ENCODE measurements around the gene CHN2.

The CHN2 gene

DNA sequence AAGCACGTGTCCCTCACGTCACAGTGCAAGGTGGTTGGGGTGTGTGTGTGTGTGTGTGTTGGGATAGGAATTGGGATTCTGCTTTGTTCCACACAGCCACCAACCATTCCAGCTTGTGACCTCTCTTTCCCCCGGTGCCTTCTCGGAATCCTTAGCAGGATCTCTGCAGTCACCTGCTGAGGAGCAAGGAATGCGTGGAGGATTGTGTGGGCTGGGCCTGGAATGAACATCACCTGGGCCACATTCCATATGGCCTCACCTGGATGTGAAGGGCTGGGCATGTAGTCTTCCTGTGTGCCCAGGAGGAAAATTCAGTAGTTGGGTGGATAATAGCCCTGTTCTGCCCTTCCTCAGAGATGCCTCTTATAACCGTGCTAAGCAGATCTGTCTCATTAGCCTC is 113.8 kb downstream of the CHN2 start:
- no peak for DNase-seq (ENCODE audit: low read depth in 2 of 2)

DNA sequence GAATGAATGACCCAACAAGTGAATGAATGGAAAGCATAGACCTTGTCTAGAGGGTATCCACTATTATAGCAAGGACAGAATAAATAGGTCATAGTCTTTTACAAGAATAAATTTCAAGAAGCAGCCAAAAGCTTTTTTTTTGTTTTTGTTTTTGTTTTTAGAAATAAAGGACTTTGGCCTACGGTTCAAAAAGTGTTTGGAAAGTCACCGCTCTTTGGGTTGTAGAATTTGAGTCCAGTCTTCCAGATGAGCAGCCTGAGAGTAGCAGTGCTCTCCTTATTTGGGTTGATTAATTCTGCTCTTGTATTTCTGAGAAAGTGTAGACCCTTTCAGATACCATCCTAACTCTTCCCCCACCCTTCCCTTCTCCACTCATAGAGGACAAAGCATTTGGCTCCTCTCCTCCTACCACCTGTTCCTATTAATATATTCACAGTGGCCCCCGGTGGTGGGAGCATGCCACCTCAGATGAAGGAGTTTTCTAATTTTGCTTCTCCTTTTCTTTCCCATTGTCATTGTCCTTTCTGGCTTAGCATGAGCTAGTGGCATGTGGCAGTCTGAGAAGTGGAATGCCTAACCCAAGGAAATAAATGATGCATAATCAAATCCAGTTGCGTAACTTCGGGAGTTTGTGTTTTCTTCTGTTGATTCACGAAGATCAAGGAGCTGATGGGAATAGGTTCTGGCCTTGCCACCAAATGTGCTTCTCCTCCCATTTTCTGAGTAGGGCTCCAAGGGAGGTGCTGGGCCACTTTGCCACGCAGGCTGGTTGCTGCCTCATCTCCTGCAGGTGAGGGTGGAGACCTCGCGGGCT is 114.7 kb downstream of the CHN2 start:
- no peak for DNase-seq (ENCODE audit: low read depth in 2 of 2)

DNA sequence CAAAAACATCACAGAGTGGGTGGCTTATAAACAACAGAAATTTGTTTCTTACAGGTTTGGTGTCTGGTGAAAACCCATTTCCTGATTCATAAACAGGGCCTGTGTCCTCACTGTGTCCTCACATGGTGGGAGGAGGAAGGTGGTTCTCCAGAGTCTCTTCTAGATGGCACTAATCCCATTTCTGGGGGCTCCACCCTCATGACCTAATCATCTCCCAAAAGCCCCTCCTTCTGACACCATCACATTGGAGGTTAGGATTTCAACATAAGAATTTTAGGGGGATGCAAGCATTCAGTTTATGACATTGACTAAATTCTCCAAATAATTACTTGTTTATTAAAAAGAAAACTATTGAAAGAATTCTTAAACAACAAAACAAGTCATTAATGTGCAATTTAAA is 116.0 kb downstream of the CHN2 start:
- no peak for DNase-seq (ENCODE audit: low read depth in 2 of 2)

DNA sequence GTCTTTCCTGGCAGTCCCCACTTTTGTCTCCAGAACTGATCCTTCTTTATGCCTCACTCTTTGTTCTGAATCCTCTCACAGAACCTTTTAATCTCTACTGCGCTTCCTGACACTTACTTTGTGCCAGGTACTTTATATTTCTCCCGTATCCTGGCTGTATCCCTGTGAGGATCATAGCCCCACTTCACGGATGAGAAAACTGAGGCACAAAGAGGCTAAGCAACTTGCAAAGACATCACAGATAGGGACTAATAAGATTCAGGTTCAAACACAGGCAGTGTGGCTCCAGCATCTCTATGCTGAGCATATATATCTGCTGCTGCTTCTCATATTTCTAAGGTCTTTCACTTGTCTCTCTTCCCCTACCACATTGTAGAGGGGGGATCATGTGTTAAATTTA is 116.7 kb downstream of the CHN2 start:
- no peak for DNase-seq (ENCODE audit: low read depth in 2 of 2)

DNA sequence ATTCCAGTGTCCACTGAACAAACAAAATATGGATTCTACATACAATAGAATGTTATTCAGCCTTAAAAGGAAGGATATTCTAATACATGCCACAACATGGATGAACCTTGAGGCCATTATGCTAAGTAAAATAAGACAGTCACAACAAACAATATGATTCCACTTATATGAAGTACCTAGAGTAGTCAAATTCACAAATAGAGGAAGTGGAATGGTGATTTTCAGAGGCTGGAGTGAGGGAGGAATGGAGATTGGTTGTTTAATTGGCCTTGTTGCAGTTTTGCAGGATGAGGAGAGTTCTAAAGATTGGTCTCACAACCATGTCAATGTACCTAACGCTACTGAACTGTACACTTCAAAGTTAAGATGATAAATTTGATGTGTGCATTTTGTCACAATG is 119.6 kb downstream of the CHN2 start:
- no peak for DNase-seq (ENCODE audit: low read depth in 2 of 2)

DNA sequence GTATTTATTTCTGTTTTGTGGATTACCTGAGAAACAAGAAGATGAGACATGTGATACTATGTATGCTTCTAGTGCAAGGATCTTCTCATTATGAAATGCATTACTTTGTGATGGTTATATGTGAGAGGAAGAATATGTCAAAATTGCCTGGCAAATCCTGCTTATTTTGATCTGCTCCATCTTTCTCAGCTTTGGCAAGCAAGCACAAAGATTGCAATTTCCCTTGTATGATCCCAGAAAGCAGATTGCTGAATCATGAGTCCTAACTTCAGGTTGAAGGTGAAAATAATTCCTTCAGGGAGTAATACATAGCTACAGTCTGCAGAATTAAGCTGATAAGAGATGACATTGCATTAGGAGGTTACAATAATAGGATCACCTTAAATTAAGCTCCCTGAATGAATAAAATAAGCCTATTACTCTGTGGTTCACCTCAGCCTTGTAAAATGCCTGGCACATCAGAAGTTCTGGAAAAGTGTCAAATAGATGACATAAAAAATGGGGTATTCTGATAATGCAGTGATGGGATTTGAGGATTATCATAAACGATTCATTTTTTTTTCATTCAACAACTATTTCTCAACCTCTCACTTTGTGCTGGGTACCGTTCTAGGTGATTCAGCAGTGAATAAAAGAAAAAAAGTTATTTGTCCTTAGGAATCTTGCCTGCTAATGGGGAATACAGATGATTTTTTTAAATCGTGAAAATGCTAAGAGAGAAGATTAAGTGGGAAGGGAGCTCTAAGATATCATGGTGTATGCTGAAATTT is 120.7 kb downstream of the CHN2 start:
- DNase-seq (ENCODE audit: low read depth in 2 of 2): no peak

DNA sequence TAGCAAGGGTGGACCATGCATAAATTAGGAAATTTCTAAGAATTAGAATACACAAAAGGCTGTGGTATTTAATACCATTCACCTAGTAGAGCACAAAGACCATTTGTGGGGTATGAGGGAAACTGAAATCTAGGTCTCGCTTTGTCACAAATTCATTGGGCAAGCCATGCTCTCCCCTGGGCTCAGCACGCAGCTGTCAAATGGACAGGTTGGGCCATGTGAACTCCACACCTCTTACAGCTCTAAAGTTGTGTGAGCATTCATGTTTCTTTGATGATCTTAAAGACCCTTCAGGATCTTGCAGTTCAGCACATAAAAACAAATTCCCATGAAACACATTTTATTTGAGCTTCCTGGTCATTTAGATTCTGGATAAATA is 121.3 kb downstream of the CHN2 start:
- no peak for DNase-seq (ENCODE audit: low read depth in 2 of 2)

DNA sequence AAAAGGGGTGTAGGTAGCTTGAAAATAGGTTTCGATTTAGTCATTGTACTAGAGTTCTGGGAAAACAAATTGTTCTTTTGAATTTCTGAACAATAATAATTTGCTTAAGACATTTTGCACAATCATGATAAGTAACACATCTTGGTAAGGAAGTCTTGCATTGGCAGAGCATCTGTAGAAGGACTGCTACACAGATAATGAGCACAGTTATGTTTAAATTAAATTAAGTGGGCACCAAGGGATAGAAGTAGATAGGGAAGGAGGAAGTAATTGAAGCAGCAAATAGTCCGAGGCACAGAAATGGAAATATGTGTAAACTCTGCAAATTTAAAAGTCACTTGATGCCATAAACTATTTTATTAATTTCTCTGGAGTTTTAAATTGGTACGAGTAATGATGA is 122.4 kb downstream of the CHN2 start:
- DNase-seq (ENCODE audit: low read depth in 2 of 2): no peak

DNA sequence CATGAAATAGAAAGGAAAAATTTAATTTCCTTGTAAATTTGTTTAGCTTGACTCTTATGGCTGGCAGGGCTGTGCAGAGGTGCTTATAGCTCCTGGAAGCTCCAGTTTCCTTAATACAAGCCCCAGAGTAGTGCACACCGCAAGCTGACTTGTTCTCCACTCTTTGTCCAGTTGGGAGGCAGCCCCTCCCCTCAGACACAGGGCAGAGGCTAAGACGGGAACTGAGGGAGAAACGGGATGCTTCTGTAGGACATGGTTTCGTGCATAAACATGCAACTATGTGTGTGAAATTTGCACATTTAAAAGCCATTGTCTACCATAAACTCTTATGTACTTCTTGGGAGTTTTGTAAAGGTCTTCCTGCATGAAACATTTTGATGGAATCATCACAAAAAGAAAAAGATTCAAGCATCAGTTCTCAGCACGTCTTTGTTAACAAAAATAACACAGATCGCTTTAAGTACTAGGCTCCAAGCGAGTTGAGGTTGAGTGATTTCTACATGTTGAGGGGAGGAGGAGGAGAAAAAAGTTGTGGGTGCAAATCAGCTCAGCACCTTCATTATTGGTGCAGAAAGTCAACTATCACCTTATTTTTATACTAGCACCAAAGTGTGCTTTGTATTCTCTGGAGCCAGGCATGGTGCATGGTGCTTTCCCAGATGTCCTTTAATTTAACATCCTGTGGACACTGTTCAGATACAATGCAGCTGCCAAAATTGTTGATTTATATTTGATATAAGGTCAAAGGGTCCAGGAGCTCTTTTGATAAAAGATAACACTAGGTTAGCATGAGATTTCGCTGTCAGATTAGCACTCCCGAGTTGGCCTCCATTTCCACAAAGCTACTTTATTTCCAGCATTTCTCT is 124.5 kb downstream of the CHN2 start:
- DNase-seq (ENCODE audit: low read depth in 2 of 2): no peak

DNA sequence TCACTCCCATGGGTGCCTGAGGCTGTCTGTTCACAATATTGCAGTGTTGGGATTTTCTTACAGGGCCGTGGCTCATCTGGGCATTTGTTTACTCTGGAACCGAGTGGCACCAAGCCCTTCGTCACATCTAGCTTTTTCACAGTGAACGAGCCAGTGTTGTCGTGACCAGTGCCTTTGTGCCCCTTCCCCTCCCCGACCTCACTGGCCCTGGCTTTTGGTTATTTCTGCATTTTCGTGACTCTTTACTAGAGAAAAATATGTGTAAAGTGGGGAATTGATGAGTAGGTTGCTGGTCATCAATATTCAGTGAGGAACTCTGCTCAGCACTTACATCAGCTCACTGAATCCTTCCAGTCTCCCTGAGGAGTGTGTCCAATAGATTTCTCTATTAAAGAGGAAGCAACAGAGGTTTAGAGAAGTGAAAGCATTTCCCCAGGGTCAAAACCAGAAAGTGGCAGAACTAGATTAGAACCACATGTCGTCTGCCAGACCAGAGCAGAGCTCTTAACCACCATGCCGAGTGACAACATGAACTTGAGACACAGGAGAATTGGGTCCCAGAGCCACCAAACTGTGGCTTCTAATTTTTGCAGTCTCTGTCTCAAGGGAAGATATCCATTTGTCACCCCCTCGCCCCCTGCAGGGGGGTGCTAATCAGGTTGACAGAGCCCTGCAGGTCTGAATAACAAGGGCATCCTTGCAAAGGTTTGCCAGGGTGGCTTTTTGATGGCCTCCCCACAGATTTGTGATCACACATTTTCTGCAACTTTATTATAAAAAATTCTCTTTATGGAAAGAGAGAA is 125.3 kb downstream of the CHN2 start:
- DNase-seq (ENCODE audit: low read depth in 2 of 2): no peak

DNA sequence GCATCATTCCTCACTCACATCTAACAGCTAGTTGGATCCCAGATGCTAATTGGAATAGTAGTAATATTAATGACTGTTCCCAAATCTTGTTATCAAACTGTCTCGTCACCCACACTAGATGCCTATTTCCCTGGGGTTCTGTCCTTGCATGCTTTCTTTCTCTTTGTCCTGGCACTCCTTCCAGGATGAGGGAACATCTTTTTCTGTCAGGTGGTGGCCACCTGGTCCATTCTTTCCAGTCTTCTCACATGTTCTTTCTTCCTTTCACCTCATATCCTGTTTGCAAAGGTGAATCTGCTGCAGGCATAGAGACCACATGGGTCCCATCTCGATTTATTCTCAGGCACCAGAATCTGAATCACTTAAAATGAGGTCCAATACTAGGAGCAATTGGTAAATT is 126.0 kb downstream of the CHN2 start:
- no peak for DNase-seq (ENCODE audit: low read depth in 2 of 2)

DNA sequence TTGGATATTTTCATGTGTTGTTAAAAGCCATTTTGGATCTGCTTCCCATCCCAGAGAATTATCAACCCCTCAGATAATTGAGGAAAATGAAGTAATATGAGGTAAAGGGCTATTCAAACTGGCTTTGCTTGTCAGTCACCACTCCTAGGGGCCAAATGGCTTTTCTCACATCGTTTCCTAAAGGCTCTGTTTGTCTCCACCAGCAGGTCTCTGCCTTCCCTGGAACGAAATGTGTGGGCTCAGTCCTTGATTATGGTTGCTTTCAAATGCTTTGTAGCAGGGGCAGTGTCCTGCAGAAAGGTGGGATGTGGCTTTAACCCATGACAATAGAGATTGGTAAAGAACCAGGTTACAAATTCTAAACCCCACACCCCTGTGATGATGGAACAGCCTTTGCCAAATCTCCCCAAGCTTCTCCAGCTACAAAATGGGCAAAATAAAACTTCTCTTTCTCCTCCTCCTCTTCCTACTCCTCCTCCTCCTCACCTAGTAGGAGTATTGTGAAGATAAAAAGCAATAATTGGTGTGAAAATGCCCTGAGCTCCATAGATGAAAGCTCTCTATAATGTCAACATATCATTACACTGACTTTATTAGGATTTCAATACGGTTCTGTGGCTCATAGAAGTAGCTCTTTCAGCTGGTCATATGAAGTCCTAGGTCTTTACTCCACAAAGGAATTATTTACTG is 127.6 kb downstream of the CHN2 start:
- DNase-seq (ENCODE audit: low read depth in 2 of 2): no peak

DNA sequence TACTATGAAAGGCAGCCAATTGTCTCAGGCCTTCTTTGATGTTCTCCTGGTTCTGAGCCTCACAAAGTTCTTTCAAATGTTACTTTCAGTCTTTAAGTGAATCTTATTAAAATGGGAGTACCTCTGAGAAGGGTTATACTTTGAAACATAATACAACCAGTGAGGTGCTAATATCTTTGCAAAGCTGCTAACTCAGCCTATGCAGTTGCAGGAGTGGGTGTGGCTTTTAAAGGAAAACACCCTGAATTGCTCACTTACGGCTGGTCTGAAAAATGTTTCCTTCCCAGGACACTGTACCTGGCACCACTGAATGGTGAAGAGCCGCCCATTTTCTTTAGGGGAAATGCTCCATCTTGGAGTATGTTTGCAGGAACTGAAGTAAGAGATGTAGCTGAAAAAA is 130.9 kb downstream of the CHN2 start:
- DNase-seq (ENCODE audit: low read depth in 2 of 2): no peak

DNA sequence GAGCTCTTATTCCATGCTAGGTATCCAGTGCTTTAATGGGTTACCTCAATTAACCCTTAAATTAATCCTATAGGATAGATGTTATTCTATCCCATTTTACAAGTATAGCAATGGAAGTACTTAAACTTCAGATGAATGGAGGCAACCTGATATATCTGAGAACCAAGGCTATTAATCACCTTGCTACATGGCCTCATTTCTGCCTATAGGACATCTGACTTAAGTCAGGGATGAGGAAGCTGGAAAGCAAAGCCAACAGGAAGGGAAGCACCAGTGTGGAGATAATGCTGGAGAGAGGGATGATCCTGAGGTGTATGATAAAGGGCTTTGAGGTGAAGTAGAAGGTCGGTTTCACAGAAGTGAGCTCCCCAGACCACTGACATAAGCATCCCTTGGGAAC is 132.3 kb downstream of the CHN2 start:
- no peak for DNase-seq (ENCODE audit: low read depth in 2 of 2)

DNA sequence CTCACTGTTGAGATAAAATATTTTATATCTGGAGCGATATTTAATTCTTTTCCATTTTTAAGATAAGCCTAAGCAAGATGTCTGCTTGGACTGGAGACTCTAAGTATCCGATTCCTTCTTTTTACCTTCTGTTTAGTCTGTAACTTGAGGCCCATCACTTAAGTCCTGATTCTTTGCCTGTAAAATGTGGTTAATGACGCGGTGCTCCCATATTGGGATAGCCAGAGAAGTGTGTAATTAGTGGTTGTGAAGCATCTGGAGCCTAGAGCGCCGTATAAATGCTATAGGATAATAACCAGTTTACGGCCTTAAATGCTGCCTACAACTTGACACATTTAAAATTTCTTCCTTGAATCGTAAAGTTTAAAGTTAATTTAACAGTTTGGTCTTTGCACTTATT is 132.9 kb downstream of the CHN2 start:
- DNase-seq (ENCODE audit: low read depth in 2 of 2): no peak

DNA sequence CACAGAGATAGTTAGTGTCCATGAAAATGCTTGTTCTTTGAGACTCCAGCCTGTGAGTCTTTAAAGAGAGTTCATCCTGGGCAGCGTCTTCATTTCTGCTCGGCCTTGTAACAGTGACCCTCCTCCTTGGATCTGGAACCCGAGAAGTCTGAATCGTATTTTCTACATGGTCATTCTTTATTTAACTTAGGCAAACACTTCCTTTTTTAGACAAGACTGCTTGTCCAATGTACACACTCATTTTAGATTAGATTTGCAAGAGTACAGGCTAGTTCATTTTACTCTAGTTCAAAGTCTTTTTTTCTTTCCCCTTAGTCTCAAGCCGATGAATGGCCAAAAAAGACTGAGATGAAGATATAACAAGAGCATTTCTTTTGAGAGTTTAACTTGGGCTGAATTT is 133.5 kb downstream of the CHN2 start:
- DNase-seq (ENCODE audit: low read depth in 2 of 2): no peak

DNA sequence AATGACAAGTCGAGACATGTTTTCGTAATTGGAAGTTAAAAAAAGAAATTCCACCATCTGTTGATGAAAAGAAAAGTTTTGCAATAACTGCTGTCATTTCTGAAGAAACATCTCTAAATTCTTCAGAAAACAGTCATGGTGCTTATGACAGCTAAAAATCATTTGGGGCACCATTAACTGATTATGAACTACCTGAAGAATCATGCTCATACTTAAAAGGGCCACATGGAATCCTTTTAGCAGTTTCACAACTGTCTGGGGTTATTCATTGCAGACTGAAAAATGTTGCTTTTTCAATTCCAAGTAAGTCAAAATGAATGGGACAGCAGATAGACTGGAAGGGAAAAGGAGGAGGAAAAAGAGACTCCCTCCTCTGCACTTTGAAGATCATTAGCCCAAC is 134.2 kb downstream of the CHN2 start:
- DNase-seq (ENCODE audit: low read depth in 2 of 2): peak; percentile 10 to 22

DNA sequence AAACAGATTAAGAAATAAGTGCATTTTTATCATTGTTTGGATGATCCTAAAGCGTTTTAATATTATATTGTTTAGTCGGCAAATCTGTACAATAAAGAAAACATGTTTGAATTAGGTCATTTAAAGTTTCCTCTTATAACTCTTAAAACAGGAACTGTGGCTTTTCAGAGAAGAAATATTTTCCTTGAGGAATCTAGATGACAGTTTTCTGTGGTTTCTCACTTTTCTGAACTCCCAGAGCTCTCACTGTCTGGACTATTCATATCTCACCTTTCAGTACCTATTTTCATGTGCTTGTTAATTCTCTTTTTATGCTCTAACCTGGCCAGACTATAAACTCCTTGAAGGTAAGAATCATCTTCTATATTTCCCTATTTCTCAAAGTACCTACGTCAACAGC is 135.1 kb downstream of the CHN2 start:
- DNase-seq (ENCODE audit: low read depth in 2 of 2): no peak

DNA sequence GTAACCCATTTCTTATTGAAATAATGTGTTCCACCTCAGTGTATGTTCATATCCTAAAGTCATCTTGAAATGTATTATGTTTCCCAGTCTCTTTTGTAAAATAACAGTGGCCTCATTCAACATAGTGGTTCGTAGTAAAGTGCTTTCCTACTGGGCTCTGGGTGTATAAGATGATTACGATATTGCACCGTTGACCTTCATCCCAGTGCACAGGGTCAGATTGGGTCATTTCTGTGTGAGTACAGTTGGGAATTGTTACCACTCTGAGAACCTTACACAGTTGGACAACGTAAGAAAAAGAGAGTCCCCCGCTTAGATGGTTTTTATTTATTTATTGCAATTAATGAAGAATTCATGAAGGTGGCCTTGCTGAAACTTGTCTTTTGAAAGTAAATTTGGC is 135.6 kb downstream of the CHN2 start:
- no peak for DNase-seq (ENCODE audit: low read depth in 2 of 2)

DNA sequence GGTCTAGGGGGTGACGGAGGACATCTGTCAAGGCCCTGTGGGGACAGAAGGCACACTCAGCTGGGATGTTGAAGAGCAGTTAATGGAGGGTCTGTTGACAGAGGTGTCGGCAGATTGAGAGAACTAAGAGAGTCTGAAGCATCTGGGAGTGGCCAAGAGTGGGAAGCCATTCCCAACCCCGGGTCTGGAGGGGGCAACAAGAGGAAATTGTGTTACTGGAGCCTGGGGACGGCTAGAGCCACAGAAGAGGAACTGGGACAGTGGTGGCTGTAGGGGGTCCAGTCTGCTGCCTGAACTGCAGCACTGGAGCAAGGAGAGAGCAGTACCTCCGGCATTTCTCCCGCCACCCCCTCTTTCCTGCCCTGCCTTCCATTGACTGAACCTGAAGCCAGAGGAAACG is 136.6 kb downstream of the CHN2 start:
- DNase-seq (ENCODE audit: low read depth in 2 of 2): no peak

Data from fibroblast of skin of left quadriceps (primary cell).